NCI-H345 treated with DMSO at 0.1 percent for 48 hours (cell line): Measurements from ENCODE around the gene BOLA2B.
"Not testable (repeated sequence)": the region's sequence is repeated elsewhere in the genome, so short reads cannot be mapped to it uniquely, and the experiment has no call there.

Experiments used
- DNase-seq: peaks from one replicate; lab custom pipeline; 2025; ENCODE audit not compliant: unreplicated experiment; lab: John Stamatoyannopoulos, UW

Gene BOLA2B

DNA sequence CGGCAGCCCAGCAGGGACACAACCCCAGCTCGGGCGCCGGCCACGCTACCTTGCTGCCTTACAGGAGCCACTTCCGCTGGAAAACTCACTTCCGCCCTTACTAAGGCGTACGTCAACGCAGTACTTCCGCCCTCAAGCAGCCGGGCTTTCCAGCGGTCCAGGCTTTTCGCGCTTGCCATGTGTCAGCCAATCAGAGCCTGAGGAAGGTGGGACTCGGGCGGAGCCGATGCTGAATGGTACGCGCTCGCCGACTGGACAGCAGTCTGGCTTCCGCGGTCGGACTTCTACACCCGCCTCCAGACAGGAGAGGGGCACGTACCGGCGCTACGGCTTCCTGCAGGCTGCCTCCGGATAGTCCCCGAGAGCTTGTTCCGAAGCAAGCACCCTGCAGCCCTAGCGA lies at the start of gene BOLA2B, which contains the start of gene SLX1A:
BOLA2B (minus strand) TSS at position 52 of the 400 bp plus-strand sequence. CDS start 71 bp downstream, outside the sequence.
SLX1A (plus strand) TSS at position 261 of the 400 bp plus-strand sequence. CDS start 210 bp downstream, outside the sequence.
- not testable (repeated sequence) for DNase-seq

GRCh38 chr16:30217082-30217481 lies 23.6 kb upstream of the BOLA2B start:
- not testable (repeated sequence) for DNase-seq

GRCh38 chr16:30211414-30211813 lies 17.9 kb upstream of the BOLA2B start:
- DNase-seq: not testable (repeated sequence)

DNA sequence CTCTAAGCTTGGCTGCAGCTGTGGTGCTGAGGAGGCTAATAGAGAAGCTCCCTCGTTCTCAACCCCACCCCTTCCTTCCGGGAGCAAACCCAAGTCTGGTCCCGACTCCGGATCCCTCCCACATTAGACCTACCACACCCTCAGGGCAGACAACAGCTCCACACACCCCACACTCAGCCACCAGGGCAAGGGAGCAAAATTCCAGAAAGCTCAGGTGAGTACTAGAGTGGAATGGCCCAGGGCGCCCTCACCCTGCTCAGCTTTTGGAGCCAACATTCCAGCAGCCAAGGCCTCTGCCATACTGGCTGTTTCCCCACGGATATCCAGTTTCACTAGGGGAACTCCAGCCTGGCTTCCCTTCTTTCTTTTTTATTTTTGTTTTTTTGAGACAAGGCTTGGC lies 15.6 kb upstream of the BOLA2B start:
- DNase-seq: not testable (repeated sequence)

- DNase-seq: not testable (repeated sequence)
Observed at GRCh38 chr16:30207063-30207704, 13.7 kb upstream of the BOLA2B start.

DNA sequence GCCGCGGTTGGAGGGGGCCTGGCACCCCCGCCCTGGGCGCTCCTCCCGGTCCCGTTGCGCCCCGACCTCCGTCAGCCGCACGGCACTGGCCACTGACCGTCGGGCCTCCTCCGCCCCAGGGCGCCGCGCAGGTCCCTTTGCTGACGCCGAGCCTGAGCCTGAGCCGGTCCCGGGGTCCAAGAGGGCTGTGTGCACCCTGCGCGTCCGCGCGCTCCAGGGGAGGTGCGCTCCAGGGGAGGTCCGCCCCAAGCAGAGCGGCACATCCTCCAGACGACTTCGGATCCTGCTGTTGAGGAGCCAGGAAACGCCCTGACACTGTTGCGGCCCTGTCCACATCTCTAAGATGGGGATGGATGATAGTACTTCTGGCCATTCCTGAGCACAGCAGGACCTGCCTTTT lies 12.8 kb upstream of the BOLA2B start:
- DNase-seq: not testable (repeated sequence)

- DNase-seq: not testable (repeated sequence)
Observed at GRCh38 chr16:30205541-30206236, 12.2 kb upstream of the BOLA2B start.

GRCh38 chr16:30199608-30200343 lies 6.3 kb upstream of the BOLA2B start:
- DNase-seq: not testable (repeated sequence)

- not testable (repeated sequence) for DNase-seq
Observed at GRCh38 chr16:30199049-30199448, 5.6 kb upstream of the BOLA2B start, which contains the start of gene SULT1A3. SULT1A3 (plus strand) TSS chr16:30199255; CDS start chr16:30200729, 1,474 bp downstream.

DNA sequence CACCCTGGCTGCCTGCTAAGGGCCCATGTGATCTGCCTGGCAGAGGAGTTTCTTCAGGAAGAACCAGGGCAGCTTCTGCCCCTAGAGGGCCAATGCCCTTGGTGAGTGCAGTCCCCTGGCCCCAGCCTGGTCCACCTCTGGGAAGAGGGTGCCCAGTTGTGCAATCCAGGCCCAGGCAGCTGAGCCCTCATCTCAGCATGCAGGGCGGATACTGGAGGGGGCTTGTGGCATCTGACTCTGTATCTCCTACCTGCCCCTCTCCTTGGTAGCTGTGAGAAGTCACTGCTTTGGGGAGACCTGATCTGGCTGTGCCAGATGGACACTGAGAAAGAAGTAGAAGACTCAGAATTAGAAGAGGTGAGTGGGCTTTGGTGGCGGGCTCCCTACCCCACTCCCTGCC lies 3.5 kb upstream of the BOLA2B start:
- not testable (repeated sequence) for DNase-seq

- DNase-seq: not testable (repeated sequence)
Observed at GRCh38 chr16:30194172-30194925, 883 bp upstream of the BOLA2B start.

GRCh38 chr16:30193098-30193497 lies 368 bp downstream of the BOLA2B start:
- not testable (repeated sequence) for DNase-seq

DNA sequence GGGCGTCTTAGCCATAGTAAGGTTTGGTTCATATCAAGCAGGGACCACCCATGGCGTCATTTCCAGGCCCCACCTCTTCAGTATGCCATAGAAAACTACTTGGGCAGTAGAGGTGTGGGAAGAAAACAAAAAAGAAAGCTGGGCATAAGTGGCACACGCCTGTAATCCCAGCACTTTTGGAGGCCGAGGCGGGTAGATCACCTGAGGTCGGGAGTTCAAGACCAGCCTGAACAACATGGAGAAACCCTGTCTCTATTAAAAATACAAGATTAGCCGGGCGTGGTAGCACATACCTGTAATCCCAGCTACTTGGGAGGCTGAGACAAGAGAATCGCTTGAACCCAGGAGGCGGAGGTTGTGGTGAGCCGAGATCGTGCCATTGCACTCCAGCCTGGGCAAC lies 2.3 kb downstream of the BOLA2B start:
- not testable (repeated sequence) for DNase-seq

DNA sequence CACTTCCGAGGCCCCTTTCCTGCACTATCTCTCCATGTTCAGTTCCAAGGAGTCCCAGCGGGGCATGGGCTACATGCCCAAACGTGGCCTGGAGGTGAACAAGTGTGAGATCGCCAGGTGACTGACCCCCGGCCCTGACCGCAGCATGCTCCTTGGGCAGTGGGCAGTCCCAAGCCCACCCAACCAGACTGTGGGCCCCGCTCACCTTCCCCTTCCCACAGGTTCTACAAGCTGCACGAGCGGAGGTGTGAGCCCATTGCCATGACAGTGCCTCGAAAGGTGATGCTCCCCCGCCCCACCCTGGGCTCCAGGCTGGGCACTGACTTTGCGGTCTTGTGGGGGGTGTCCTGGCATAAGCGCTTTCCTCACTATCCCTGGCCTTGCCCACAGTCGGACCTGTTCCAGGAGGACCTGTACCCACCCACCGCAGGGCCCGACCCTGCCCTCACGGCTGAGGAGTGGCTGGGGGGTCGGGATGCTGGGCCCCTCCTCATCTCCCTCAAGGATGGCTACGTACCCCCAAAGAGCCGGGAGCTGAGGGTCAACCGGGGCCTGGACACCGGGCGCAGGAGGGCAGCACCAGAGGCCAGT lies 5.4 kb downstream of the BOLA2B start:
- no peak for DNase-seq

- no peak for DNase-seq
Observed at GRCh38 chr16:30187556-30187865, 6.0 kb downstream of the BOLA2B start.

DNA sequence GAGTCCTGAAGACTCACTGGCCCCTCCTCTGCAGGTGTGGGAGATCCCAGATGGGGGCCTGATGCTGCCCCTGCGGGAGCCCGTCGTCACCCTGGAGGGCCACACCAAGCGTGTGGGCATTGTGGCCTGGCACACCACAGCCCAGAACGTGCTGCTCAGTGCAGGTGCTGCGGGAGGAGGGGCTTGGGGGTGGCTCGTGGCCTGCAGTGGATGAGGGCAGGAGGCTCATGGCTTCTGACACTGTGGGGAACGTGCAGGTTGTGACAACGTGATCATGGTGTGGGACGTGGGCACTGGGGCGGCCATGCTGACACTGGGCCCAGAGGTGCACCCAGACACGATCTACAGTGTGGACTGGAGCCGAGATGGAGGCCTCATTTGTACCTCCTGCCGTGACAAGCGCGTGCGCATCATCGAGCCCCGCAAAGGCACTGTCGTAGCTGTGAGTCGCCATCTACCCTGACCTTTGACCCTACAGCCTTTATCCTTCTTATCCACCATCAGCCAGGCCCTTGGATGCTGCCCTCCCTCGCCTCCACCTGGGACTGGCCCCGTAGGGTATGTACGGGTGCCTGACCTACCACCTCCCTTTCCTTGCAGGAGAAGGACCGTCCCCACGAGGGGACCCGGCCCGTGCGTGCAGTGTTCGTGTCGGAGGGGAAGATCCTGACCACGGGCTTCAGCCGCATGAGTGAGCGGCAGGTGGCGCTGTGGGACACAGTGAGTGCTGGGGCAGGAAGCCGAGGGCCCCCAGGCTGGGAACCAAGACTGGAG lies 6.5 kb downstream of the BOLA2B start:
- DNase-seq: no peak

GRCh38 chr16:30186444-30186781 lies 7.1 kb downstream of the BOLA2B start:
- DNase-seq: no peak

GRCh38 chr16:30185683-30186421 lies 7.6 kb downstream of the BOLA2B start:
- no peak for DNase-seq
